ENCODE measurements around the gene ELF1. TPM values are rescaled to one million over a fixed set of nuclear protein-coding genes. Genes with fewer than 3 reads are reported as not detected.

Gene ELF1
- total and polyA plus RNA-seq, 2 of the 4 experiments (the other 2 are of a cell fraction): 25.4 to 27.6 TPM

DNA sequence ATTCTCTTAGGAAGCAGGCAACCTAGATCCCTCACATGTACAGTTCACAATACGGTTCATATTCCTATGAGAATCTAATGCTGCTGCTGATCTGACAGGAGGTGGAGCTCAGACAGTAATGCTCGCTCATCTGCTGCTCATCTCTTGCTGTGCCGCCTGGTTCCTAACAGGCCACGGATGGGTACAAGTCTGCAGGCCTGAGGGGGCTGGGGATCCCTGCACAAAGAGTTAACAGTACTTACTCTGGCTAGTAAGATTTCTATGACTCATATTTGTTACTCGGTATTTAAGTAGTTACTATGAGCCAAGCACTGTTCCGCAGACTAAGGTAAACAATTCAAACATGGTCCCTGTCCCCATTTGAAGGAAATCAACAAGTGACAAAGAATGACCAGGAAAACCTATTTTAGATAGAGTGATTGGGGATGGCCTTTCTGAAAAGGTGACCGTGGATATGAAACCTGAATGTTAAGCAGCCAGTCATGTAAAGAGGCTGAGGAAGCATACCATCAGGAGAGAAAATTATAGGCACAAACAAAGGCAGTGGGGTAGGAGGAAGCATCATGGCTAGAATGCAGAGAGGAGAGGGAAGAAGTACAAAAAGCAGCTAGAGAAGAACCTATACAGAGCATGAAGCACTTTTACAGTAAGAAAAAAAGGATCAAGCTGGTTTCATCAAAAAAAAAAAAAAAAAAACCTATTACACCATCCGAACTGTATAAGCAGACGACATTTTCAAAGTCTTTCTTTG is 21.6 kb upstream of the ELF1 start:
- Histone ChIP-seq H3K9me1 (ENCODE audit: insufficient read depth, low read length) (peaks cover 9% of the 10 kb centered on the region), H2BK15ac (ENCODE audit: low read depth, low read length) (no peak overlapping the region), H2BK5ac (ENCODE audit: low read depth, low read length, poor library complexity, severe bottlenecking) (no peak overlapping the region), H3K36me3 (ENCODE audit: control insufficient read depth, insufficient read depth, low read length) (no peaks in the 10 kb centered on the region), H3K9me3 (ENCODE audit: control insufficient read depth, insufficient read depth, low read length) (no peaks in the 10 kb centered on the region), H3K9ac (ENCODE audit: low read depth, low read length) (no peak overlapping the region), H4K91ac (ENCODE audit: insufficient read depth, low read depth, low read length) (no peak overlapping the region), H2BK120ac (ENCODE audit: low read depth, low read length) (no peak overlapping the region), H4K20me1 (ENCODE audit: insufficient read depth, low read length) (peaks cover 31% of the 10 kb centered on the region), H3K14ac (replicated peaks; ENCODE audit: low read depth, low read length) (0 out of 2 replicates have a peak overlapping the region, but pooled peaks have one; percentile 35), H3K4me2 (ENCODE audit: low read depth, low read length) (no peak overlapping the region), H3K4me1 (ENCODE audit: control insufficient read depth, insufficient read depth, low read length) (peaks cover 7% of the 10 kb centered on the region; the same call in 1 of the 2 replicates), H2AFZ (replicated peaks; ENCODE audit: low read length, poor library complexity) (no peak overlapping the region), H3K27me3 (ENCODE audit: control insufficient read depth, insufficient read depth, low read length) (no peaks in the 10 kb centered on the region), H3K18ac (ENCODE audit: low read depth, low read length) (no peak overlapping the region), H3K23ac (ENCODE audit: low read depth, low read length) (no peak overlapping the region), H2AK9ac (replicated peaks; ENCODE audit: low read depth, low read length, poor library complexity) (no peak overlapping the region), H3K56ac (ENCODE audit: extremely low read depth, insufficient read depth, low read length) (no peak overlapping the region), H3K4me3 (ENCODE audit: insufficient read depth, low read depth, low read length) (no peak overlapping the region), H3K27ac (ENCODE audit: insufficient read depth, low read length) (no peak overlapping the region), H4K5ac (ENCODE audit: low read depth, low read length) (no peak overlapping the region; the same call in 1 of the 2 replicates), H4K8ac (ENCODE audit: low read depth in 2 of 2, low read length in 2 of 2) (no peak overlapping the region), H3K79me1 (ENCODE audit: low read depth in 1 of 2, low read length in 2 of 2) (peaks cover 0 to 35% of the 10 kb centered on the region in 2 experiments; a peak in 2 of 4 replicates), H2AK5ac (ENCODE audit: low read depth, low read length) (no peak overlapping the region), H3K4ac (ENCODE audit: low read depth, low read length) (no peak overlapping the region), H2BK20ac (ENCODE audit: low read depth, low read length) (no peak overlapping the region; the same call in 1 of the 2 replicates)
- intact Hi-C loops (cut with micrococcal nuclease): no loop called here
- 80% methylated on average over 1 of the region's 9 CpGs; no CpG with 5 or more reads in 1 of the 2 experiments for WGBS, 2 experiments (ENCODE audit: extremely low coverage in 2 of 2, insufficient read length in 1 of 2)
- ChIA-PET POLR2A (ENCODE audit: unreplicated experiment) (no interaction called here), CTCF (interaction anchor here (1.0 kb wide), 1 partner anchor 13 kb away, joined by 4 read pairs; no protein-coding TSS in a partner anchor)
- ATAC-seq (ENCODE audit: low read depth): peak; percentile 59
- in situ Hi-C loops (cut with MboI; ENCODE audit: low sequenced_read_pairs): no loop called here
- dilution Hi-C loops (cut with HindIII; ENCODE audit: low sequenced_read_pairs, unreplicated experiment): no loop called here
- peak; percentile 16 for DNase-seq
- TF ChIP-seq, protein P1, sequence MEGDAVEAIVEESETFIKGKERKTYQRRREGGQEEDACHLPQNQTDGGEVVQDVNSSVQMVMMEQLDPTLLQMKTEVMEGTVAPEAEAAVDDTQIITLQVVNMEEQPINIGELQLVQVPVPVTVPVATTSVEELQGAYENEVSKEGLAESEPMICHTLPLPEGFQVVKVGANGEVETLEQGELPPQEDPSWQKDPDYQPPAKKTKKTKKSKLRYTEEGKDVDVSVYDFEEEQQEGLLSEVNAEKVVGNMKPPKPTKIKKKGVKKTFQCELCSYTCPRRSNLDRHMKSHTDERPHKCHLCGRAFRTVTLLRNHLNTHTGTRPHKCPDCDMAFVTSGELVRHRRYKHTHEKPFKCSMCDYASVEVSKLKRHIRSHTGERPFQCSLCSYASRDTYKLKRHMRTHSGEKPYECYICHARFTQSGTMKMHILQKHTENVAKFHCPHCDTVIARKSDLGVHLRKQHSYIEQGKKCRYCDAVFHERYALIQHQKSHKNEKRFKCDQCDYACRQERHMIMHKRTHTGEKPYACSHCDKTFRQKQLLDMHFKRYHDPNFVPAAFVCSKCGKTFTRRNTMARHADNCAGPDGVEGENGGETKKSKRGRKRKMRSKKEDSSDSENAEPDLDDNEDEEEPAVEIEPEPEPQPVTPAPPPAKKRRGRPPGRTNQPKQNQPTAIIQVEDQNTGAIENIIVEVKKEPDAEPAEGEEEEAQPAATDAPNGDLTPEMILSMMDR (conservative IDR thresholded peaks at IDR 0.05; ENCODE audit: low read depth, low read length): no peak
- TF ChIP-seq BHLHE40 (IDR thresholded peaks at IDR 0.05; ENCODE audit: low read depth, low read length) (no peak), MAZ (IDR thresholded peaks at IDR 0.05; ENCODE audit: borderline replicate concordance, low read depth, low read length) (no peak), SMC3 (IDR thresholded peaks at IDR 0.05; ENCODE audit: low read depth, low read length) (no peak)
- TF ChIP-seq, protein P2, sequence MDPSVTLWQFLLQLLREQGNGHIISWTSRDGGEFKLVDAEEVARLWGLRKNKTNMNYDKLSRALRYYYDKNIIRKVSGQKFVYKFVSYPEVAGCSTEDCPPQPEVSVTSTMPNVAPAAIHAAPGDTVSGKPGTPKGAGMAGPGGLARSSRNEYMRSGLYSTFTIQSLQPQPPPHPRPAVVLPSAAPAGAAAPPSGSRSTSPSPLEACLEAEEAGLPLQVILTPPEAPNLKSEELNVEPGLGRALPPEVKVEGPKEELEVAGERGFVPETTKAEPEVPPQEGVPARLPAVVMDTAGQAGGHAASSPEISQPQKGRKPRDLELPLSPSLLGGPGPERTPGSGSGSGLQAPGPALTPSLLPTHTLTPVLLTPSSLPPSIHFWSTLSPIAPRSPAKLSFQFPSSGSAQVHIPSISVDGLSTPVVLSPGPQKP (IDR thresholded peaks at IDR 0.05; ENCODE audit: borderline replicate concordance, low read depth, low read length): no peak
- BruUV-seq (replicated peaks): no TSS peak
